ENCODE data around the gene APH1B. TPM values are rescaled to one million over a fixed set of nuclear protein-coding genes. Genes with fewer than 3 reads are reported as not detected.

Gene APH1B
- total and polyA plus RNA-seq, 7 donors, result 1.8 to 11.0 (median 7.9) TPM

DNA sequence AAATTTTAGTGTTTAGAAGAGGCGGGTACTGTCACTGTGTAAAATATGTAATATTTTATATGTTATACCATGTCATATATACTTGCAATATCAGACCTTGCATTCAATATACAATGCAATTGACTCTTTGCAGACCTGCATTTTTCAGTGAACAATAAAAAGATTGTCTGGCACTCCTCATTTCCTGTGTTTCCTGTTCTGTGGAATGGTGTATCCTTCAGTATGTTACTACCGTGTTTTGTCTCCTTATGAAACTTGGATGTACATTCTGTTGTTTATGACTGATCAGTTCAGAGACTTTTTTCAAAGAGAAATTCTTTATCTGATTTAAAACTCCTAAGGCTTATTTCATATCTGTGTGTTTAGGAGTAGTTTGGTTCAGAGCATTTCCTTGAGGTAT lies 31.5 kb downstream of the APH1B start:
- Histone ChIP-seq H3K36me3 (peaks cover 0 to 26% (median 10%) of the 10 kb centered on the region in 4 donors), H3K9me3 (no peaks in the 10 kb centered on the region), H3K4me1 (no peaks in the 10 kb centered on the region), H3K27ac (no peak overlapping the region), H3K27me3 (no peaks in the 10 kb centered on the region), H3K4me3 (no peak overlapping the region)
- no peak for TF ChIP-seq POLR2A (IDR thresholded peaks at IDR 0.05)
- TF ChIP-seq POLR2AphosphoS5 (IDR thresholded peaks at IDR 0.05), result no peak
- no peak for TF ChIP-seq EP300 (IDR thresholded peaks at IDR 0.05)
- TF ChIP-seq CTCF (IDR thresholded peaks at IDR 0.05), result no peak
- intact Hi-C loops (cut with DNase I), result no loop called here
- DNase-seq, result no peak
- 18 to 59% methylated on average over 2 of the region's 2 CpGs for WGBS, 2 donors

GRCh38 chr15:63310646-63311045 lies 33.2 kb downstream of the APH1B start:
- H3K27ac ChIP-seq, result no peak overlapping the region
- peaks cover 0 to 11% (median 7%) of the 10 kb centered on the region in 4 donors for H3K36me3 ChIP-seq
- no peaks in the 10 kb centered on the region for H3K9me3 ChIP-seq
- no peak for TF ChIP-seq EP300 (IDR thresholded peaks at IDR 0.05)
- no peak for TF ChIP-seq POLR2A (IDR thresholded peaks at IDR 0.05)
- no peak for TF ChIP-seq CTCF (IDR thresholded peaks at IDR 0.05)
- WGBS, 2 donors, result 72 to 85% methylated on average over 3 of the region's 3 CpGs
- no peak overlapping the region for H3K4me3 ChIP-seq
- no peaks in the 10 kb centered on the region for H3K4me1 ChIP-seq
- H3K27me3 ChIP-seq, result no peaks in the 10 kb centered on the region
- intact Hi-C loops (cut with DNase I), result no loop called here
- DNase-seq, result no peak

DNA sequence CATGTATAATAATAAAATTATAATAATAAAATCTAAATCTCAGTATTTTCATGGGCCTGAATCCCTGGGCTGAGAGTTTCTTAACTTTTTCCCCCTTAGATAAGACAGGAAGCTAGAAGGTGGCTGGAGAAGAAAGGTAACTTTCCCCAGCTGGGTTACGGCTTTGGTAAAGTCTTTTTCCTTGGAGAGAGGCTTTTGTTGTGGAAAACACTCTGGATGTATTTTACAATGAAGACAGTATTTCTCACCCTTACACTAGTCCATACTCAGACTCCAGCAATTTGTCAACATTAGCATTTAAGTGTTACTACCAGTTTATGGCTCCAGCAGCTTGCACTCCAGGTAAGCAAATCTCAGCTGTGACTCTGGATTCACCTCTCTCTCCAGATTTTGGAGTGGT lies 34.9 kb downstream of the APH1B start:
- intact Hi-C loops (cut with DNase I), result no loop called here
- DNase-seq, result no peak
- Histone ChIP-seq H3K36me3 (no peaks in the 10 kb centered on the region), H3K27me3 (no peaks in the 10 kb centered on the region), H3K27ac (no peak overlapping the region), H3K9me3 (no peaks in the 10 kb centered on the region), H3K4me3 (no peak overlapping the region), H3K4me1 (no peaks in the 10 kb centered on the region)
- TF ChIP-seq POLR2A (IDR thresholded peaks at IDR 0.05) (no peak), CTCF (IDR thresholded peaks at IDR 0.05) (no peak)
- 93 to 95% methylated on average over 1 of the region's 1 CpG for WGBS, 2 donors

DNA sequence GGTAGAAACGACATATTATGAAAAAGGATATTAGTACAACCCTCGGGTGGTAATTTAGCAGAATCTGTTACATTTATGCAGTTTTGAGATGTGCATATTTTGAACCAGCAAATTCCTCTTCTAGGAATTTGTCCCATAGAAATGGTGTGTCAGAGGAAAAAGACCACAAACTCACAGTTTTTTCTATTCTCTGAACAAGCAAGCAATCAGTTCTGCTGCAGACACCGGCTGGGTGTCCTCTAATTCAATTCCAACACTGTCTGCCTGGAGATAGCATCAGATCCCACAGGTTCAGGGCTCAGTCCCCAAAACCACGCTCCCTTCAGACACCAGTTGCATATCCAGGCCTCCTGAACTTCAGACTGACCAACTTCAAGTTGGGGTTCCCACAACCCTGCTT lies 36.4 kb downstream of the APH1B start:
- 89 to 97% methylated on average over 4 of the region's 4 CpGs for WGBS, 2 donors
- Histone ChIP-seq H3K36me3 (no peaks in the 10 kb centered on the region), H3K4me1 (no peaks in the 10 kb centered on the region), H3K27ac (no peak overlapping the region), H3K27me3 (no peaks in the 10 kb centered on the region), H3K9me3 (no peaks in the 10 kb centered on the region), H3K4me3 (no peak overlapping the region)
- no peak for DNase-seq
- intact Hi-C loops (cut with DNase I), result no loop called here
- TF ChIP-seq CTCF (IDR thresholded peaks at IDR 0.05), result no peak
- TF ChIP-seq EP300 (IDR thresholded peaks at IDR 0.05), result no peak
- TF ChIP-seq POLR2AphosphoS5 (IDR thresholded peaks at IDR 0.05), result no peak

DNA sequence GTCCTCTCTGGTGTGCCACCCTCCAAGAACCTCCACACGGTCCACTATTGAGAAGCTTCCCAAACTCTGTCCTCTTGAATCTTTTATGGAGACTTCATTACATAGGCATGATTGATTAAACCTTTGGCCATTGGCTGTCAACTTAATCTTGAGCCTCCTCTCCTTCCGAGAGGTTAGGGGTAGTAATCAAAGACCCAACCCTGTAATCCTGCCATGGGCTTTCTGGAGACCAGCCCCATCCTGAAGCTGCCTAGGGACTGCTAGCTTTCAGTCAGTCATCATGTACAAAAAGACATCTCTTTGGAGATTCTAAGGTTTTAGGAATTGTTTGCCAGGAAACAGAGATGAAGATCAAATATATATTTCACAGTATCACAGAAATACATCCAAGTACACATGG lies 37.0 kb downstream of the APH1B start:
- no peaks in the 10 kb centered on the region for H3K4me1 ChIP-seq
- no peak overlapping the region for H3K27ac ChIP-seq
- TF ChIP-seq CTCF (IDR thresholded peaks at IDR 0.05), result no peak
- TF ChIP-seq POLR2A (IDR thresholded peaks at IDR 0.05), result no peak
- TF ChIP-seq EP300 (IDR thresholded peaks at IDR 0.05), result no peak
- no peak for TF ChIP-seq POLR2AphosphoS5 (IDR thresholded peaks at IDR 0.05)
- 77 to 83% methylated on average over 2 of the region's 2 CpGs for WGBS, 2 donors
- no peak overlapping the region for H3K4me3 ChIP-seq
- no peaks in the 10 kb centered on the region for H3K36me3 ChIP-seq
- no peaks in the 10 kb centered on the region for H3K27me3 ChIP-seq
- no peak for DNase-seq
- intact Hi-C loops (cut with DNase I), result no loop called here
- no peaks in the 10 kb centered on the region for H3K9me3 ChIP-seq

All from sigmoid colon (tissue), 7 donors.